Activated T-cell treated with anti-CD3 and anti-CD28 coated beads for 48 hours (primary cell): ENCODE results near the gene FXR1.
"Not testable (repeated sequence)": the region's sequence is repeated elsewhere in the genome, so short reads cannot be mapped to it uniquely, and the experiment has no call there.

Experiments used
- DNase-seq: peaks from one replicate; pipeline ENCODE4 v3.0.0-alpha.2; 2020; ENCODE audit warnings: low read depth

The FXR1 gene

GRCh38 chr3:180934638-180935037 is 22.2 kb downstream of the FXR1 start:
- DNase-seq = no peak

- DNase-seq = no peak
Measured at GRCh38 chr3:180940826-180941225, 28.4 kb downstream of the FXR1 start.

GRCh38 chr3:180947761-180948390 is 35.4 kb downstream of the FXR1 start:
- no peak for DNase-seq

GRCh38 chr3:180959691-180960090 is 47.2 kb downstream of the FXR1 start:
- no peak for DNase-seq

GRCh38 chr3:180961087-180961486 is 48.6 kb downstream of the FXR1 start:
- DNase-seq = no peak

GRCh38 chr3:180961552-180961951 is 49.1 kb downstream of the FXR1 start:
- DNase-seq = no peak

- no peak for DNase-seq
Measured at GRCh38 chr3:180962530-180962929, 50.1 kb downstream of the FXR1 start.

GRCh38 chr3:180970931-180971330 is 58.5 kb downstream of the FXR1 start:
- DNase-seq = no peak

GRCh38 chr3:180973543-180973942 is 61.1 kb downstream of the FXR1 start:
- no peak for DNase-seq

- DNase-seq = no peak
Measured at GRCh38 chr3:180974286-180974685, 61.8 kb downstream of the FXR1 start.

- DNase-seq = no peak
Measured at GRCh38 chr3:180977498-180977897, 65.0 kb downstream of the FXR1 start.

- DNase-seq = no peak
Measured at GRCh38 chr3:180979961-180980360, 67.5 kb downstream of the FXR1 start.

- no peak for DNase-seq
Measured at GRCh38 chr3:180980611-180981010, 68.1 kb downstream of the FXR1 start.

GRCh38 chr3:180981912-180982311 is 69.4 kb downstream of the FXR1 start:
- DNase-seq = no peak

- DNase-seq = no peak
Measured at GRCh38 chr3:180983136-180983535, 70.7 kb downstream of the FXR1 start.

- not testable (repeated sequence) for DNase-seq
Measured at GRCh38 chr3:180986366-180986765, 73.9 kb downstream of the FXR1 start.

- no peak for DNase-seq
Measured at GRCh38 chr3:180987344-180987743, 74.9 kb downstream of the FXR1 start.

GRCh38 chr3:180989291-180990163 is 77.1 kb downstream of the FXR1 start, which contains the start of gene DNAJC19:
Gene DNAJC19 (minus strand): TSS chr3:180989736. CDS start chr3:180989602, 134 bp downstream.
- peak; percentile 81 for DNase-seq

- no peak for DNase-seq
Measured at GRCh38 chr3:180990505-180990904, 78.0 kb downstream of the FXR1 start.

- no peak for DNase-seq
Measured at GRCh38 chr3:180996415-180996932, 84.0 kb downstream of the FXR1 start.

GRCh38 chr3:181002331-181002730 is 89.9 kb downstream of the FXR1 start:
- not testable (repeated sequence) for DNase-seq

- DNase-seq = not testable (repeated sequence)
Measured at GRCh38 chr3:181003469-181003868, 91.0 kb downstream of the FXR1 start.

- DNase-seq = no peak
Measured at GRCh38 chr3:181006541-181006940, 94.1 kb downstream of the FXR1 start.
